Thoracic aorta (tissue), 2 donors: ENCODE results near the gene DUXB. TPM values are rescaled to one million over a fixed set of nuclear protein-coding genes. Genes with fewer than 3 reads are reported as not detected.

Experiments
- ATAC-seq: fragments of 150-250 bp; one replicate; pipeline ENCODE4 v1.8.0; 2017; ENCODE audit warnings: low read depth; ENCODE audit not compliant: insufficient number of reproducible peaks, low FRiP score
- DNase-seq: peaks from one replicate; pipeline ENCODE4 v3.0.0-alpha.2; 2020; ENCODE audit warnings: low spot score
- H3K27ac ChIP-seq, 2 donors: fragments of 200-600 bp; sonication (generic); 1 replicate in 1 of 2; 2 replicates in 1 of 2; pipeline ENCODE4 v1.5.1; 2016; ENCODE audit warnings: mild to moderate bottlenecking in 2 of 2, moderate library complexity in 2 of 2
- H3K27me3 ChIP-seq: fragments of 200-600 bp; sonication (generic); replicated peaks from 2 replicates; pipeline ENCODE4 v1.6.0; 2016; ENCODE audit warnings: mild to moderate bottlenecking; ENCODE audit not compliant: insufficient read depth
- H3K36me3 ChIP-seq: fragments of 200-600 bp; sonication (generic); one replicate; pipeline ENCODE4 v1.5.1; 2016
- H3K4me1 ChIP-seq, 2 donors: fragments of 200-600 bp; sonication (generic); 1 replicate in 1 of 2; 2 replicates in 1 of 2; pipeline versions ENCODE4 v1.5.1 to v1.6.0; 2016; ENCODE audit warnings: low read depth in 2 of 2, mild to moderate bottlenecking in 1 of 2; ENCODE audit not compliant: control insufficient read depth in 1 of 2
- H3K4me3 ChIP-seq: fragments of 200-600 bp; sonication (generic); 2 replicates; pipeline ENCODE4 v1.5.1; 2016; ENCODE audit warnings: mild to moderate bottlenecking
- H3K9me3 ChIP-seq: fragments of 200-600 bp; sonication (generic); 2 replicates; pipeline ENCODE4 v1.5.1; 2016
- total RNA-seq, 2 donors: library from RNA; depleted of rRNA; stranded (reverse); fragments of >200 nt; gene quantifications; one replicate each; pipeline versions ENCODE4 v1.1.0 to v1.2.3, GENCODE V29; 2016
- TF ChIP-seq, protein P1 (sequence below): fragments of 200-600 bp; sonication (generic); IDR thresholded peaks from one replicate; pipeline ENCODE4 v1.5.1; 2019; ENCODE audit warnings: antibody characterized with exemption

Gene DUXB
- total RNA-seq, 2 donors from 2014 or later, result not detected

DNA sequence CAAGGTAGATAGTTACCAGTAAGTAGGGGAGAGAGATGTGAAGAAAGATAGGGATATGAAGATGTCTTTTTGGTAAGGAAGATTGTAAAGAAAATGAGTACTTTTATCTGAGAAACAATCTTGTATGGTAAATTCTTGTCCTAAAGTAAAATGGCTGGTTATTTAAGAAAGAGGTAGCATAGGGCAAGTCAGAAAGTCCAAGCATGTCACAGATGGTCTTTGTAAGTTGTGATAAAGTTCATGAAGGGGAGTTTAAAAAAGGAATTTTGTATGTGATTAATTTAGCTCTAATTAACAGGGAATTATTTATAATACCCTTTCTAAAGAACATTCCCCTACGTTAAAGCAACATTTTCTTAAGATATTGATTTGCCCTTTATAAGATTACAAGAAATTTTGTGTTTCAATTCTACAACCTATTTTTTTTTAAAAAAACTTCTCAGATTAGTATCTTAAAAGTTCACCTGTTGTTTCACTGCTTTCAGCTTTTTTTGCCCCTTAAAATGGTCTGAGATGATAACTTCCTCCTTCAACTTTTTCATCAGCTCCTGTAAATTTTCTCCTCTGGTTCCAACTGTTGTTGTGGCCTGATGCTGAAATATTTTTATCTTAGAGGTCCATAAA lies 41.3 kb upstream of the DUXB start:
- no peaks in the 10 kb centered on the region for H3K4me1 ChIP-seq
- no peaks in the 10 kb centered on the region for H3K9me3 ChIP-seq
- H3K4me3 ChIP-seq, result no peak overlapping the region
- H3K27me3 ChIP-seq, result no peaks in the 10 kb centered on the region
- TF ChIP-seq, protein P1, sequence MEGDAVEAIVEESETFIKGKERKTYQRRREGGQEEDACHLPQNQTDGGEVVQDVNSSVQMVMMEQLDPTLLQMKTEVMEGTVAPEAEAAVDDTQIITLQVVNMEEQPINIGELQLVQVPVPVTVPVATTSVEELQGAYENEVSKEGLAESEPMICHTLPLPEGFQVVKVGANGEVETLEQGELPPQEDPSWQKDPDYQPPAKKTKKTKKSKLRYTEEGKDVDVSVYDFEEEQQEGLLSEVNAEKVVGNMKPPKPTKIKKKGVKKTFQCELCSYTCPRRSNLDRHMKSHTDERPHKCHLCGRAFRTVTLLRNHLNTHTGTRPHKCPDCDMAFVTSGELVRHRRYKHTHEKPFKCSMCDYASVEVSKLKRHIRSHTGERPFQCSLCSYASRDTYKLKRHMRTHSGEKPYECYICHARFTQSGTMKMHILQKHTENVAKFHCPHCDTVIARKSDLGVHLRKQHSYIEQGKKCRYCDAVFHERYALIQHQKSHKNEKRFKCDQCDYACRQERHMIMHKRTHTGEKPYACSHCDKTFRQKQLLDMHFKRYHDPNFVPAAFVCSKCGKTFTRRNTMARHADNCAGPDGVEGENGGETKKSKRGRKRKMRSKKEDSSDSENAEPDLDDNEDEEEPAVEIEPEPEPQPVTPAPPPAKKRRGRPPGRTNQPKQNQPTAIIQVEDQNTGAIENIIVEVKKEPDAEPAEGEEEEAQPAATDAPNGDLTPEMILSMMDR, result no peak
- ATAC-seq (no peak), DNase-seq (no peak)
- no peak overlapping the region for H3K27ac ChIP-seq
- H3K36me3 ChIP-seq, result no peaks in the 10 kb centered on the region

DNA sequence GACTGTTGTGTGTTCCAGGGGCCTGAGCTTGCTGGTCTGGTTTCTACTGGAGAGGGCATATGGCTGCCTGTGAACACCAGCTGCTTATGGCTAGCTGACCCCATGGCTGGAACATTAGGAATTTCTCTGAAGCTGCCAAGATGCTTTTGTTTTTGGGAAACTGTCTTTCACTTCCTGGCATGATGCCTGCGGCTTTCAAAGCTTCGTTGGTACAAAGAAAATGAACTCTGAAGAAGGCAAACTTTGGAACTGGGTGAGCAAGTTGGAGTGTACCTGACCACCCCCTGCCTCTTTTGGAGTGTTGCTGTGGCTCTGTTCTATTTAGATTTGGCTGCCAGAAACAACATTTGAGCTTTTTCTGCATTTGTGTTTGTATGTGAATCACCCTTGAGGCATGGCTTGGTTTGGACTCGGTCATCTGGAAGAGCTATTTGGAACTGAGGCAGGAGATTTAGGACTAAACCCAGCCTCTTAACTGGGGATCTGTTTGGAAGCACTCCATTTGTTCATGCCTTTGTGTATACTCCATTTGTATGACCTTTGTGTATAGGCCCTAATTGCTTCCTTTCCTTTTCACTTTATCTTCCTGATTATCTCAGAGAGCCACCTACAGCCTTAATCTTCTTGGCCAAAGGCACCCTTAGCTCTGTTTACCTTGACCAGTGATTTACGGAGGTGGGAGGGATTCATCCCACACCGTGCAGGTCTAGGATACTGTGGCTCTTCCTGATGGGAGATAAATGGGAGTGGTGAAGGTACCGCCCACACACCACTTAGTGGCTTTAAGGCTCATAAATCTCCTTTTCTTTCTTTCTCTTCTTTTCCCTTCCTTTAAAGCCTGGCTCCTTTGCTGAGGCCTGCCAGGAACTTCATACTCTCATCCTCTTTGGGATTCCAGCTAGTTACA lies 32.3 kb upstream of the DUXB start:
- ATAC-seq, result peak; percentile 82
- TF ChIP-seq, protein P1, result no peak
- no peaks in the 10 kb centered on the region for H3K36me3 ChIP-seq
- no peaks in the 10 kb centered on the region for H3K27me3 ChIP-seq
- H3K4me1 ChIP-seq, result peaks cover 6 to 21% of the 10 kb centered on the region in 2 donors
- no peaks in the 10 kb centered on the region for H3K9me3 ChIP-seq
- H3K27ac ChIP-seq, result peak overlapping the region; percentile 70 to 75
- DNase-seq, result no peak
- H3K4me3 ChIP-seq, result peak overlapping the region; percentile 44

DNA sequence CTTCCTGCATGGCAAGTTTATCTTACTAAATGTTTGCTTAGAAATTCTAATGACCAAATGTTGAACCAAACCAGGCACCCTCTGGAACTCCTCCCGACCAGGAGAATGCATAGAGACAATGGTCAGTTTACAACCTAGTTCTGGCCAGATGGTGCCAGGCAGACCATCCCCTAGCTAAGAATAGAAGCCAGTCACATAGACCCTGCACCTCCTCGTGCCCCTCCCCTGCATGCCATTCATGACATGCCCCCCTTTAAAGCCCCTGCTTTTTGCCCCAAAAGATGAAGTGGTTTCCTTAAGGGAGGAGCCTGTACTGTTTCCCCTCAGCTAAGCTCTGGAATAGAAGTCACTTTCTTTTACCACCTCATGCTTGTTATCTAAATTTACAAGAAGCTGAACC lies 31.6 kb upstream of the DUXB start:
- no peaks in the 10 kb centered on the region for H3K27me3 ChIP-seq
- ATAC-seq, result no peak
- no peaks in the 10 kb centered on the region for H3K36me3 ChIP-seq
- TF ChIP-seq, protein P1, result no peak
- H3K4me1 ChIP-seq, result peaks cover 6 to 21% of the 10 kb centered on the region in 2 donors
- no peak for DNase-seq
- peak overlapping the region; percentile 70 to 75 for H3K27ac ChIP-seq
- H3K9me3 ChIP-seq, result no peaks in the 10 kb centered on the region
- no peak overlapping the region for H3K4me3 ChIP-seq

DNA sequence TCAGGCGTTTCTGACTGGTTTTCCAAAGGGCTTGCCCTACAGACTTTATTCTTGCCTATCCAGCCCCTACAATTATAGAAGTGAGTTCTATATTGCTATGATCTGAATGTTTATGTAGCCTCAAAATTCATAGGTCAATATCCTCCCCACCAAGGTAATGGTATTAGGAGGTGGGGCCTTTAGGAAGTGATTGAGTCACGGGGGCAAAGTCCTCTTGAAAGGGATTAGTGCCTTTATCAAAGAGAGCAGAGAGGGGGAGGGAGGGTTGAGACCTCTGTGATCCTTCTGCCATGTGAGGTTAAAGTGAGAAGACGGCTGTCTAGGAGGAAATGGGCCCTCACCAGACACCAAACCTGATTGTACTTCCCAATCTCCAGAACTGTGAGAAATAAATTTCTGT lies 26.0 kb upstream of the DUXB start:
- DNase-seq (no peak), ATAC-seq (no peak)
- TF ChIP-seq, protein P1, result no peak

DNA sequence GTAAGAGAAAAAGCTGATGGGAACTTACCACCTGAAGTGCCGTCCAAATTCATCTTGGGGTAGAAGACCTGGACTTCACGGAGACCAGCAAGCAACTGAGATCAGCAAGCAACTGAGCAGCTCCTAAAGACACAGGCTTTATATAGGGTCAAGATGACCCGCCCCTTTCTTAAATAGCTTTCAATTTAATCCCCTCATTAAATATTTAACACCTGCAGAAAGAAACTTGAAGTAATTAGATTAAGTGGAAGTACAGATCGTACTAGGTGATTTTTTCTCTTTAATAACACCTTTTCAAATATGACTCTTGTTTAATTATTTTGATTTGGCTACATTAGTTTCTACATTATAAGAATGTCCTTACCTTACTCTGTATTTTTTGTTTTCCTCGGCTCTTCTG lies 25.1 kb upstream of the DUXB start, which contains the start of gene CPHXL:
TSS of gene CPHXL (minus strand) at position 101 of the 400 bp plus-strand sequence. CDS start at position 53, 48 bp downstream.
- Histone ChIP-seq H3K4me3 (no peak within 1 kb of the TSS), H3K9me3 (no peaks in the 10 kb centered on the region), H3K27me3 (no peaks in the 10 kb centered on the region), H3K4me1 (no peaks in the 10 kb centered on the region), H3K27ac (no peak within 1 kb of the TSS), H3K36me3 (no peaks in the 10 kb centered on the region)
- no peak for DNase-seq
- ATAC-seq, result no peak
- TF ChIP-seq, protein P1, result no peak

More for the DNA sequence above, 26.0 kb upstream of the DUXB start:
- H3K4me3 ChIP-seq, result no peak overlapping the region
- H3K27ac ChIP-seq, result no peak overlapping the region
- H3K9me3 ChIP-seq, result no peaks in the 10 kb centered on the region
- H3K27me3 ChIP-seq, result no peaks in the 10 kb centered on the region
- no peaks in the 10 kb centered on the region for H3K36me3 ChIP-seq
- H3K4me1 ChIP-seq, result no peaks in the 10 kb centered on the region
